HG02885 (cell line): Measurements from ENCODE around the gene RAD51AP2.
"Not testable (repeated sequence)": the region's sequence is repeated elsewhere in the genome, so short reads cannot be mapped to it uniquely, and the experiment has no call there.

ENCODE experiments used
- ATAC-seq: cut with Tn5 transposase; IDR thresholded peaks from one replicate; pipeline ENCODE4 v1.9.1; 2021; ENCODE audit warnings: mild to moderate bottlenecking; ENCODE audit not compliant: unreplicated experiment, poor library complexity

The RAD51AP2 gene

DNA sequence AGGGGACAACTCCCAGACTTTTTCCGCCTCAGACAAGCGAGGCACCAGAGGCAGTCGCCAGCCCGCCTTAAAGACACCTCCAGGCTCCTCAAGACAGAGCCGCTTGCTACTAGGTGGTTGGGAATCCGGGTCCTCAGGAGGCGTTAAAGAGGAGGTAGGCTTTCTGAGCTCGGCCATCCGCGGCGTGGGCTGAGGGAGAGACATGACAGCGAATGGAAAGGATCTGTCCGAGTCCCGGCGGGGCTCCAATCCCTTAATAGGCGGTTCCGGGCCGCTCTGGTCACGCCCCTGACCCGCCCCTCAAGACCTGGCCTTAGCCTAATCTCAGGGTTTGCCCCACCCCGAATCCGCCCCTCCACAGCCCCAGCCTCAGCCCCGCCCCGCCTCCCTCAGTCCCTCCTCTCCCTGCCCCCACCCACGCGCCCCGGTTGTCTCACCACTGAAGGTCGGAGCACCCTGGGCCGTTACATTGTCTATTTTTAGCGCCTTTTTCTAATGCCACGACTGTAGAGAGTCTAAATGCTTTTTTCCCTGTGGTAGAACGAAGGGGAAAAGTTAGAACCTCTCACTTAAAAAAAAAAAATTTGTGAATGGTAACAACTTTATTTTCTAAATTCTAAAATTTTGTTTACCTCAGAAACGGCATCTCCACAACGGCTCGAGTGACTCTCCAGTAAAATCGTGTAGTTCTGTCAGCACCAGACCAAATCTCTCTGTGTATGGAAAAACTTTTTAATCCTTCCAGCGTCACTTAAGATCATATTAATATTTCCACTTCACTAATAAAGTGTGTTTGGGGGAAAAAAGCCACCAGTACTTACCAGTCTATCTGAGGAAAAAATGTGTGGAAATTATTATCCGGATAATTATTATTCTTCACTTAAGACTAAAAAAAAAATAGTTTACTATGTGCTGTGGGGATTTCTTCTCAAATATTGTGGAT lies at the start of gene RAD51AP2:
TSS of gene RAD51AP2 (minus strand) at position 229 of the 943 bp plus-strand sequence. CDS start at position 204, 25 bp downstream.
- peak; percentile 82 for ATAC-seq

DNA sequence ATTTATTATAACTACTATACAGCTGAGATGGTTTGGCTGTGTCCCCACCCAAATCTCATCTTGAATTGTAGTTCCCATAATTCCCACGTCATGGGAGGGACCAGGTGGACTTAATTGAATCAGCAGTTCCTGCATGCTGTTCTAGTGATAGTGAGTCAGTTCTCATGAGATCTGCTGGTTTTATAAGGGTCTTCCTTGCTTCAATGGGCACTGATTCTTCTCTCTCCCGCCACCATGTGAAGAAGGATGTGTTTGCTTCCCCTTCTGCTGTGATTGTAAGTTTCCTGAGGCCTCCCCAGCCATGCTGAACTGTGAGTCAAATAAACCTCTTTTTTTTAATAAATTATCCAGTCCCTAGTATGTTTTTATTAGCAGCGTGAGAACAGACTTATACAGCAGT lies 47.5 kb upstream of the RAD51AP2 start:
- ATAC-seq: not testable (repeated sequence)

DNA sequence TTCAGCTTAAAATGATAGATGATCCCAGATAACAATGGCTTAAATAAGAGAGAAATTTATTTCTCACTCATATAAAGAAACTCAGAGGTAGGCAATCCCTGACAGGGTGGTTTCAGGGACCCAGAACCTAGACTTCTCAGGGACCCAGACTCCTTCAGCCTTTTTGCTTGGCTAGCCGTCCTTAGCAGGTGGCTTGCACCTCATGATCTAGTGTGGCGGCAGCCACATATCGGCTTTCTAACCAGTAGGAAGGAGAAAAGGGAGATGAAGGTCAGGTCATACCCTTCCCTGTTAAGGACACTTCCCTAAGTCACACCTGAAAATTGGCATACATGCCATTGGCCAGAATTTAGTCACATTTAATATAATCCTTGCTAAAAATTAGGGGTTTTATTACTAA lies 40.6 kb upstream of the RAD51AP2 start:
- ATAC-seq: no peak

DNA sequence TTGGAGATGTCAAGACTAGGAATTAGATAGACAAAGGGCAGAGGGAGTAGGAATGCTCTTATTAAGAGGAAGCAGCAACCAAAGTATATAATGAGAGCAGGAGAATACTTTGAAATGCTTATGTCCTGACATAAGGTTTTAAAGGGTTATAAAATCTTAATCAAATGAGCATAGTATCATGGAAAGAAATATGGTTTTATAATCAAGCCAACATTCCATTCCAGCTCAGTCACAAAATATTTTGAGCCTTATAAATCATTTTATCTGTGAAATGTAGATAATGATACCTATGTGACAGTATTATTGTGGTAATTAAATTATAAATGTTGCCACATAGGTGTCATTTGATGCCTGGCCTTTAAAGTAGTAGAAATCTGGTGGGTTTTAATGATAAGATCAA lies 39.8 kb upstream of the RAD51AP2 start:
- no peak for ATAC-seq

DNA sequence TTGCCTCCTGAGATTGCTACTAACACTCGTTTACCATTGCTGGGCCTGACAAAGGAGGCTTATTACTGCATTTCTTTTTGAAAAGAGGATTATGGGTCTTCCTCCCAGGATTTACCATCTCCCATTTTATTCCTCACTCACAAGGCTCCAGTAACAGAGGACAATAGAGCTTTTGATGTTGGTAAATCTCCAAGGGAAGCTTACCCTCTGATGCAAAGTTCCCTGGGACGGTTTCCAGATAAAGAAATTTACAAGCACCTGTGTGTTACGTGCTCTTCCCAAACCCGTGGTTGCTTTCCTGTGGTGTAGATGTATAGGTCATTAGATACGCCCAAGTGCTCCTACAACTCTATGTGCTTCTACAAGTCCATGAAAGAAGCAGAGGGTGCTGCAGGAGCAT lies 39.4 kb upstream of the RAD51AP2 start:
- ATAC-seq: no peak

- ATAC-seq: no peak
Observed at GRCh38 chr2:17555150-17555549, 36.9 kb upstream of the RAD51AP2 start.

- no peak for ATAC-seq
Observed at GRCh38 chr2:17550907-17551306, 32.7 kb upstream of the RAD51AP2 start.

DNA sequence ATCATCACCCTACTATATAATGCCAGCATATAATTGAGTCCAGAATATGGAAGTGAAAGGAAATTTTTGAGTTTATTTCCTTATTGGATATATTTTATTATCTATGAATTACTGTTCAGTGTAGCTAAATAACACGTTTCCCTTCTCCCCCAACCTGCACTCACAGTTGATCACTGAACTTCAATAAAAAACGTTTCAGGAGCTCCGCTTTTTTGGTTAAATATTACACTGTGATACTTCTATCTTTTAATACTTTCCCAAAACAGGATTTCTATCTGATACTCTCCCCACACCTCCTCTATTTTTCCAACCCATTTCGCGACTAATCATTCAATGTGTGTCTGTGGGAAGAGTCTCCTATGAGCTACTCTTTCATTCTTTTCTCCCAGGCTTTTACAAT lies 29.5 kb upstream of the RAD51AP2 start:
- ATAC-seq: no peak

DNA sequence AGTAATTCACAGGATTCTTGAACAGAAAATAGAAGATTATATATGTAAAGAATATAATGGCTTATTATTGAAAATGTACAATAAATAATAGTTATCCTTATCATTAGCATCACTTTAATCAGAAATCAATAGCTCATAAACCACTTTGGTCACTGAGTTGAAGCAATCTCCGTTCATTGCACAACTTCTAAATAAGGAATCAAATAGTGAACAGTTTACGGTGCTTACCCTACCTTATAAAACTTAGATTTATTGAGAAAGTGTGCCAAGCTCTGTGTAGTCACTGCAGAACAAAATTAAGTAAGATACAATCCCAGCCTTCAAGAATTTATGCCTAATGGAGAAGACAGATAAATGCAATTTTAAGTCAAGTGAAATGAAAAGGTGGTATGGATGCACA lies 29.0 kb upstream of the RAD51AP2 start:
- no peak for ATAC-seq

GRCh38 chr2:17545680-17546613 lies 27.7 kb upstream of the RAD51AP2 start:
- ATAC-seq: no peak

DNA sequence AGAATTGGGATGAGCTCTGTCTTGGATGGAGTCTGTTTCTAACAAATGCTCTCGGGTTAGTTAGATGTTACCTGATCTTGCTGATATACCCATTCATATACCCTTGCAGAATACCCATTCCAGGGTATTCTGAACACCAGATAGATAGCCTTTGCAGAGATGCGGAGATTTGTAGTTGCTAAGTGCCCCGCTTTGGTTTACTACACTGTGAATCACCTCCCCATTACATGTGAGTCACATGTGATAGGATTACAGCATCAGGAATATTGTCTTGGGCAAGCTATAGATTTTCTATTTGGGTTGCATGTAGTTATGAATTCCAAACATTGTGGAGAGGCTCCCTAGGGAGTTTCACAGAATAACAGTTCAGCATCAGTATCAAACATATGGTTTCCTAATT lies 26.0 kb upstream of the RAD51AP2 start:
- no peak for ATAC-seq

GRCh38 chr2:17543848-17544247 lies 25.6 kb upstream of the RAD51AP2 start:
- no peak for ATAC-seq

GRCh38 chr2:17543131-17543660 lies 25.0 kb upstream of the RAD51AP2 start:
- ATAC-seq: no peak

DNA sequence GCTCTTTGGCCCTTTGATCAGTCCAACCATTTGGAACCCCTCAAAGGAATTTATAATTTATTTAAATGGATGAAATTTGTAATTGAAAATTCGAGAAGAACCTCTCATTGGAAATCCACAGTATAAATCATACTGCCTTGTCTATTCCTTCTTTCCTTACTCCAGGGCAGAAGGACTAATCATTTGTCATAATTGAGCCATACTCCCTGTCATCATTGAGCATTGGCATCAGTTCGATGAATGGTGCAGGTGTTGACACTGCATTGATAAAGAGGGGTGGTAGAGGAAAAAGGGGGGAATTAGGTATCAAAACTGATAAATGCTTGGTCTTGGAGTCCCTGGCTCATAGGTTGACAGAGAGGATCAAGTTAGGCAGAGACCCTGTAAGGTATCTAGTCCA lies 24.2 kb upstream of the RAD51AP2 start:
- no peak for ATAC-seq

DNA sequence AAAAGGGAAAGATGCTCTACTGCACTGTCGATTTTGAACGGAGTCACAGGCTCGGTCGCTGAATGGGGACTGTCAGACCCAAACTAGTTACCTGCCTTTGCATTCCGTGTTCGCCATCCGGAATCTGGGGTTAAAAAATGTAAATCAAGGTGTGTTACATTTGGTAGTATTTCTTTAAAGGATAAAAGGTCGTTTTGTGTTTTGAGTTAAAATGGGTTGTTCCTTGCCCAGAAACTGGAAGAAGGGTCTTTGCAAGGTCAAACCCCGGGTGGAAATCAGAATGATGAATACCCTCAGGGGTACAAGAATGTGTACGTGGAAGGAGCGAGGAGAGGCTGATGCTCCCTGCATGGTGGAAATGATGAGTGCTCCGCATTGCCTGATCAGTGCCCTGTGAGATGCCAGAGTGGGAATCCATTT lies 23.3 kb upstream of the RAD51AP2 start:
- no peak for ATAC-seq

- ATAC-seq: no peak
Observed at GRCh38 chr2:17540813-17541530, 22.7 kb upstream of the RAD51AP2 start.

GRCh38 chr2:17540093-17540812 lies 22.0 kb upstream of the RAD51AP2 start, which contains the start of gene VSNL1:
Gene VSNL1, plus strand, starts transcription at chr2:17540696. Its CDS starts 51,379 bp downstream, at chr2:17592075.
- ATAC-seq: no peak

DNA sequence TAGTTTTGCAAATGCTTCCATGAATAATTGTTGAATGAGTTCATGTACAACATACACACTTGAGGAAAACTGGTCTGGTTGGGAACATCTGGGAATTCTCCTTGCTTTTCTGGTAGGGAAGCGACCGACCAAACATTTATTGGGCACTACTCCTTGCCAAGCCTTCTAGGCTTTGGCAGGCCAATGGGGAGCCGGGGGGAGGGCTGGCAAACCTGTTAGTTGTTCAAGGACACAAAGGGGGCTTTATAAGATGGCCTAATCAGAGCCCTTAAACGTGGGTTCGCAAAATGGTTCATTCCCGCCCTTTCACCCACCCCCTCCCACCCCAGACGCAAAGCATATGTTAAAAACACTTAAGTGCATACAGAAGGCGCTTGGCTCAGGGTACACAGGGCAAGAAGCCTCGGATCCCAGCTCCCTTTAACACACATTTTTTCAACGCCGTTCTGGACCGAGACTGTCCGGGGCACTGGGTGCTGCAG lies 21.4 kb upstream of the RAD51AP2 start:
- ATAC-seq: no peak
